ENCODE data around the gene ARHGAP23. TPM values are rescaled to one million over a fixed set of nuclear protein-coding genes. Genes with fewer than 3 reads are reported as not detected.

ARHGAP23 gene
- total RNA-seq, 2 experiments from 2014 or later, result 0.40 to 0.47 TPM

- intact Hi-C loops (cut with micrococcal nuclease), result no loop called here
- POLR2A ChIA-PET, result no interaction called here
- no peaks in the 10 kb centered on the region for H3K36me3 Mint-ChIP-seq (ENCODE audit: low read depth)
- peaks cover 8% of the 10 kb centered on the region for H3K4me1 Mint-ChIP-seq (ENCODE audit: low read depth)
- no peak for TF ChIP-seq CTCF (IDR thresholded peaks at IDR 0.05)
- no peak overlapping the region for H3K4me3 Mint-ChIP-seq
- CTCF ChIA-PET, result interaction anchor here (1.9 to 2.3 kb wide), 4 partner anchors 72 to 242 kb away, joined by 7 to 12 read pairs (median 10); no protein-coding TSS in a partner anchor
- H3K27me3 Mint-ChIP-seq, result peaks cover 41% of the 10 kb centered on the region
- no peak for ATAC-seq
- no peak overlapping the region for H3K27ac Mint-ChIP-seq
- DNase-seq, result no peak
- H3K9me3 Mint-ChIP-seq, result no peaks in the 10 kb centered on the region
Measured at GRCh38 chr17:38425031-38425430, 3.2 kb upstream of the ARHGAP23 start.

GRCh38 chr17:38425744-38426143 is 2.5 kb upstream of the ARHGAP23 start:
- intact Hi-C loops (cut with micrococcal nuclease), result no loop called here
- H3K27me3 Mint-ChIP-seq, result peaks cover 39% of the 10 kb centered on the region
- ChIA-PET POLR2A (no interaction called here), CTCF (interaction anchor here (2.0 to 2.3 kb wide), 3 partner anchors 11 to 241 kb away, joined by 9 to 12 read pairs (median 9); no protein-coding TSS in a partner anchor)
- DNase-seq (no peak), ATAC-seq (no peak)
- no peak overlapping the region for H3K27ac Mint-ChIP-seq
- peaks cover 8% of the 10 kb centered on the region for H3K4me1 Mint-ChIP-seq (ENCODE audit: low read depth)
- no peak for TF ChIP-seq CTCF (IDR thresholded peaks at IDR 0.05)
- H3K9me3 Mint-ChIP-seq, result no peaks in the 10 kb centered on the region
- no peak overlapping the region for H3K4me3 Mint-ChIP-seq
- H3K36me3 Mint-ChIP-seq (ENCODE audit: low read depth), result no peaks in the 10 kb centered on the region

- intact Hi-C loops (cut with micrococcal nuclease), result no loop called here
- H3K36me3 Mint-ChIP-seq (ENCODE audit: low read depth), result no peaks in the 10 kb centered on the region
- no peak for ATAC-seq
- H3K9me3 Mint-ChIP-seq, result no peaks in the 10 kb centered on the region
- CTCF ChIA-PET, result interaction anchor here (2.0 to 2.3 kb wide), 3 partner anchors 12 to 241 kb away, joined by 9 to 12 read pairs (median 9); no protein-coding TSS in a partner anchor
- TF ChIP-seq CTCF (IDR thresholded peaks at IDR 0.05), result no peak
- no peak for DNase-seq
- POLR2A ChIA-PET, result no interaction called here
- peaks cover 35% of the 10 kb centered on the region for H3K27me3 Mint-ChIP-seq
- H3K4me3 Mint-ChIP-seq, result no peak overlapping the region
- no peak overlapping the region for H3K27ac Mint-ChIP-seq
- peaks cover 8% of the 10 kb centered on the region for H3K4me1 Mint-ChIP-seq (ENCODE audit: low read depth)
Measured at GRCh38 chr17:38426441-38426840, 1.8 kb upstream of the ARHGAP23 start.

- H3K36me3 Mint-ChIP-seq (ENCODE audit: low read depth), result no peaks in the 10 kb centered on the region
- no peak for TF ChIP-seq CTCF (IDR thresholded peaks at IDR 0.05)
- CTCF ChIA-PET, result interaction anchor here (0.9 to 2.3 kb wide), 5 partner anchors 11 to 240 kb away, joined by 3 to 12 read pairs (median 9); no protein-coding TSS in a partner anchor
- H3K9me3 Mint-ChIP-seq, result no peaks in the 10 kb centered on the region
- intact Hi-C loops (cut with micrococcal nuclease), result no loop called here
- peaks cover 31% of the 10 kb centered on the region for H3K27me3 Mint-ChIP-seq
- H3K4me3 Mint-ChIP-seq, result peak overlapping the region; percentile 59
- POLR2A ChIA-PET, result interaction anchor here (0.6 kb wide), 1 partner anchor 1126 kb away, joined by 3 read pairs; no protein-coding TSS in a partner anchor
- H3K27ac Mint-ChIP-seq, result no peak overlapping the region
- ATAC-seq (no peak), DNase-seq (no peak)
- H3K4me1 Mint-ChIP-seq (ENCODE audit: low read depth), result peaks cover 8% of the 10 kb centered on the region
Measured at GRCh38 chr17:38427160-38427949, 909 bp upstream of the ARHGAP23 start.
